Measurements from ENCODE around the gene CTSW.
"Not testable (repeated sequence)": the region's sequence is repeated elsewhere in the genome, so short reads cannot be mapped to it uniquely, and the experiment has no call there.

The CTSW gene

GRCh38 chr11:65886826-65887722 lies 7.4 kb downstream of the CTSW start:
- no peak for DNase-seq (ENCODE audit: low read depth)

- DNase-seq (ENCODE audit: low read depth), result no peak
These were observed 8.1 kb downstream of the CTSW start for GRCh38 chr11:65887723-65888162.

DNA sequence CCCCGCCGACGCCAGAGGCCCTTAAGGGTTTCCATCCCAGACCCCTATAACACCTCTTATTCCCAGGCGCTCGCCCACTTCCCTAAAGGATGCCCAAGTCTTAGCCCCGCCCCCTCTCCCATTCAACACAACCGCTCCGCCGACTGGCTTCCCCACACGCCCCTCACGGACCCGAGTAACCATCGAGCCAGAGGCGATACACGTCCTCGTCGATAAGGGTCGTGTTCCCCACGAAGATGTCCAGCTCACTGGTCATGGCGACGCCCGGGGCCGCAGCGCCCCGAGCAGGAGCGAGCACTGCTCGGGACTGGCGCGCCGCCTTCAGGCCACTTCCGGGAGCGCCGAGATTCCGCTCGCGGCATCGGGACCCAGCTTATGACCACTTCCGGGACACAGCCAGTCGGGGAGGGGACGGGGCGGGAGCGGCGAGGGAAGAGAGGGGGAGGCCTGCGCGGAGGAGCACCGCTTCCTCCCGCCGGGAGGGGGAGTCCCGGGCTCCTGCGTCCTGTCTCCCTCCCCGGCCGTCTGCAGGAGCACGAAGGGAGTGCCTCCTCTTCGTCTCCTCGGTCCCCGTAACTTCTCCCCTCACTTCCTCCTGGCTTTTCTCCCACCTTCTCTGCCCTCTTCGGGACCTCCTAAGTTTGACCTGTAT lies 8.7 kb downstream of the CTSW start, which contains the start of gene FIBP:
Gene FIBP (minus strand): TSS at position 309 of the 652 bp plus-strand sequence. CDS start 53 bp downstream, at position 256.
- DNase-seq (ENCODE audit: low read depth), result peak; percentile 92

DNA sequence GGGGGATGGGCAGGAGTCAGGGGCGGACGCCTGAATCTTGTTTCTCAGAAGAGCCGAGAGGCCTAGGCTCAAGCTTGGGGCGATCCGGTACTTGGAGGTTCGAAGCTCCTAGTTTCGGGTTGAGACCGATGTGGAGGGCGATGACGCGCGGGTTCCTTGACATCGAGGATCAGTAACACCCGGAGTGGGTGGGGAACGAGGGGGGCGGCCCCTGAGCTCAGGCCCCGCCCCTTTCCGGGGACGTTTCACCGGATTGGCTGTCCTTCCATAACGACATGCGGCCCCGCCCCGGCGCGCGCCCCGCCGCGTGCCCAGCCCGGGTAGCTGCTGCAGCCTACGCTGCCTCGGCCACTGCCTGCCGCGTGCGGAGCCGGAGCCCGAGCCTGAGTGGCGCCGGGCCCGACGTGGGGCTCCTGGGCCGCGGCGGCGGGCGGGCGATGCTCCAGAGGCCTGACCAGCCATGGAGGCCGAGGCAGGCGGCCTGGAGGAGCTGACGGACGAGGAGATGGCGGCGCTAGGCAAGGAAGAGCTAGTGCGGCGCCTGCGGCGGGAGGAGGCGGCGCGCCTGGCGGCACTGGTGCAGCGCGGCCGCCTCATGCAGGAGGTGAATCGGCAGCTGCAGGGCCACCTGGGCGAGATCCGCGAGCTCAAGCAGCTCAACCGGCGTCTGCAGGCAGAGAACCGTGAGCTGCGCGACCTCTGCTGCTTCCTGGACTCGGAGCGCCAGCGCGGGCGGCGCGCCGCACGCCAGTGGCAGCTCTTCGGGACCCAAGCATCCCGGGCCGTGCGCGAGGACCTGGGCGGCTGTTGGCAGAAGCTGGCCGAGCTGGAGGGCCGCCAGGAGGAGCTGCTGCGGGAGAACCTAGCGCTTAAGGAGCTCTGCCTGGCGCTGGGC lies 10.9 kb downstream of the CTSW start, which contains the start of gene CCDC85B:
Gene CCDC85B (plus strand): TSS at position 350 of the 895 bp plus-strand sequence. CDS start 111 bp downstream, at position 461.
- DNase-seq (ENCODE audit: low read depth), result peak; percentile 98

DNA sequence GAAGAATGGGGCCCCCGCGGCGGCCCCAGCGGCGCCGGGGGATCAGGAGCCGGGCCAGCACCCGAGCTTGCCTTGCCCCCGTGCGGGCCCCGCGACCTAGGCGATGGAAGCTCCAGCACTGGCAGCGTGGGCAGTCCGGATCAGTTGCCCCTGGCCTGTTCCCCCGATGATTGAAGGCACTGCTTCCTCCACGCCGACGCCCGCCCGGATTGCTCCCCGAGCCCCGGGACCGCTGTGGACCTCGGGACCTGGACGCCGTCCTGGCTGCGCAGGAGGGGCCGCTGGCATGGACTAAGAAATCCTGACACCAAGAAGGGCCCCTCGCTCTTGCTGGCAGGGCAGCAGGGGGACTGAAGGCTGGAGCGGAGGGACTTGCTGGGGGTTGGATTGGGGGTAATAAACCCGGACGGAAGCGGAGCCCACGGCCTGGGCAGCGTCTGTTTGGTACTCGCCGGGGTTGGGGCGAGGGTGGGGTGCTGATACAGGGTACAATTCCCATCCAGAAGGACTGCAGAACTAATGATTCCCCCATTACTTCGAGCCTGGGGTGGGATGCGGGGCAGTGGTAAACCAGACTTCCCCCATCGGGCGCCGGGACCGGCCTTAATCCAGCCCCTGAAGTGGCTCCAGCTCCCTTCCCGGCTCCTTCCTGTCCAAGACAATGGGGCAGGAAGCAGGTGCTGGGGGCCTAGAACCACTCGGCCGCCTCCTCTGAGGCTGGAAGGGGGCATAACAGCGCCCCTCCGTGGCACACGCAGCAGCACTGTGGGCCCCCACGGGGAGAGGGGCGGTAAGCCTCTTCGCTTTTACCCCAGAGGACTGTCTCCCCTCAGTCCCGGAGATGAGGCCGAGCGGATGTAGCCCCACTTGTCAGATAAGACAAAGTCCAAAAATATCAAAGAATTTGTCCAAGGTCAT lies 11.8 kb downstream of the CTSW start:
- DNase-seq (ENCODE audit: low read depth), result no peak

DNA sequence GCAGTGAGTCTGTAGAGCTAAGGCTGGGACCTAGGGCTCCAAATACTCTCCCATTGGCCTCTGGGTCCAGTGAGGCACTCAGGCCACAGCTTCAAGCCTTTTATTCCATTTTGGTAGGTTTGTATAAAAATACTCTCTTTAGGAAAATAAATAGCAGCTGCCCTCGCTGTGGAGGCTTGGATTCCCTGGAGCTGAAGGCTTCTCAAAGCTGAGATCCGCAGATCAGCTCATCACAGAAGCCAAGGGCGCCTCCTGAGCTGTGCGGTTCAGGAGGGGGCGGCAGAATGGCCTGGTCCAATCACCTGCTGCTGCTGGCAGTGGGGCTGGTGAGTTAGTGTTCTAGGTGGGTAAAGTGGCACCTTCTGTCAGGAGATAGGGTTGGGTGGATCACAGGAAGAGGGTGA lies 12.5 kb downstream of the CTSW start:
- not testable (repeated sequence) for DNase-seq (ENCODE audit: low read depth)

DNA sequence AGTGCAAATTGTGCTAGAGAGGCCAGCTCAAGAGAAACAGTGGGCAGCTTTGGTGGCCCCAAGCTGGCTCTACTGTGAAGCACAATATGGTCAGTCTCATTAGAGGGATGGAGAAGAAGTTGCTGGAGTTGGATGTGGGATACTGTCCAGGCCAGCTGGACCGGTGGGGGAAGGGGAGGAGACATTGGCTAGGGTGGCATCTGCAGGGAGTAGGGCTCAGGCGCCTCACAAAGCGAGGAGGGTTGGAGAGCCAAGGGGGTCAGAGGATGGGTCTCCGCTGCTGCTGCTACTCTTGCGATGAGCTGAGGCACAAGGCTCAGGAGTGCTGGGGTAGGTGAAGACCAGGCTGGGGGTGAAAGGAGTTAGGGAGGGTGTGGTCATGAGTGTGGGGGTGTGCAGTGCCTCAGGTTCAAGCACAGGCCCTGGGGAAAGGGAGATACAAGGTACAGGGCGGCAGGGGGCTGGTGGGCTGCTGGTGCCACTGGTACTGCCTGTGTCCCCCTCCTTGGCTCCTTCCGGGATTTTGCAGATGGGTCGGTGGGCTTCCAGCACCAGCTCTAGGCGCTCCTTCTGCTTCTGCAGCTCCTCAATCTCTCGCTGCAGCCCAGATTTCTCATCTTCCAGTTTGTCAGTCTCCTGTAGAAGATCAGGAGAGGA lies 13.2 kb downstream of the CTSW start:
- DNase-seq (ENCODE audit: low read depth), result no peak

DNA sequence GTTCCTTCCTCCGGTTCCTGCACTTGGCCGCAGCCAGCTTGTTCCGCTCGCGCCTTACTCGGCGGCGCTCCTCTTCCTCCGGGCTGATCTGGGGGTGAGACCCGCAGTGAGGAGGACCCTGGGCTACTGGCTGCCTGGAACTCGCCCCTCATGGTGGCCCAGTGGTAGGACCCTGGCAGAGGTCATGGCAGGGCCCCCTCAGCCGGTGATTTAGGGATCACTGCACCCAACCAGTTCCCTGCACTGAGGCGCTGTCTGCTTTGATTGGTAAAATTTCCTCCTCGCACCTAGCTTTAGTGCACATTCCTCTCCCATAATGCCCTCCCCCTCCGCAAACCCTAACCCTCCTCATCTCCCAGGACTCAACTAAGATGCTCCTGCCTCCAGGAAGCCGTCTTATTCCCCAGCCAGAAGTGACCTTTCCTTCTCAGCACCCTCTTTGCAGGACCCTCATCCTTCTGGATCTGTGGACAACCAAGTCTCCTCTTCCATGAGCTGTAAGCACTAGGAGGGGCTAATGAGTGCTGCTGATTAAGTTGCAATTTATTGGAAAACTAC lies 14.5 kb downstream of the CTSW start:
- no peak for DNase-seq (ENCODE audit: low read depth)

DNA sequence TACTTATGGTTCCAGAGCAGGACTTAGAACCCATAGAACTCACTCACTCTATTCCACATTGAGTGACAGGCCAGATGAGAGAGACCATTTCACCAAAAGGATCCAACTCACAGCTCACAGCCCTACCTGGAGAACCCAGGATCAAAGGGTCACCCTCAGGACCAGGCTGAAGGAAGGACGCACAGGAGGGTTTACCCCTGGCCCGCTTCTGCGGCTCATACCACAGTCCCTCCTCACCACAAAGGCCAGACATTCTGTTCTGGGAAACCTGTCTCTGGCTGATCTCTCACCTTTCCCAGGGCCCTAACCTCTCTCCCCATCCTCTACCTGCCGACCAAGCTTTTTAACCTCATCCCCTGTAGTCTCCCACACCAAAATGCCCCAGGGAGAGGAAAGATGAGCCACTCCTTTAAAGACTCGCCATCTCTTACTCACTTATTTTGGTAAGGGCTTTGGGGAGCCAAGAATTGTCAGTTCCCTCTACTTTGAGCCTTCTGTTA lies 15.9 kb downstream of the CTSW start:
- no peak for DNase-seq (ENCODE audit: low read depth)

DNA sequence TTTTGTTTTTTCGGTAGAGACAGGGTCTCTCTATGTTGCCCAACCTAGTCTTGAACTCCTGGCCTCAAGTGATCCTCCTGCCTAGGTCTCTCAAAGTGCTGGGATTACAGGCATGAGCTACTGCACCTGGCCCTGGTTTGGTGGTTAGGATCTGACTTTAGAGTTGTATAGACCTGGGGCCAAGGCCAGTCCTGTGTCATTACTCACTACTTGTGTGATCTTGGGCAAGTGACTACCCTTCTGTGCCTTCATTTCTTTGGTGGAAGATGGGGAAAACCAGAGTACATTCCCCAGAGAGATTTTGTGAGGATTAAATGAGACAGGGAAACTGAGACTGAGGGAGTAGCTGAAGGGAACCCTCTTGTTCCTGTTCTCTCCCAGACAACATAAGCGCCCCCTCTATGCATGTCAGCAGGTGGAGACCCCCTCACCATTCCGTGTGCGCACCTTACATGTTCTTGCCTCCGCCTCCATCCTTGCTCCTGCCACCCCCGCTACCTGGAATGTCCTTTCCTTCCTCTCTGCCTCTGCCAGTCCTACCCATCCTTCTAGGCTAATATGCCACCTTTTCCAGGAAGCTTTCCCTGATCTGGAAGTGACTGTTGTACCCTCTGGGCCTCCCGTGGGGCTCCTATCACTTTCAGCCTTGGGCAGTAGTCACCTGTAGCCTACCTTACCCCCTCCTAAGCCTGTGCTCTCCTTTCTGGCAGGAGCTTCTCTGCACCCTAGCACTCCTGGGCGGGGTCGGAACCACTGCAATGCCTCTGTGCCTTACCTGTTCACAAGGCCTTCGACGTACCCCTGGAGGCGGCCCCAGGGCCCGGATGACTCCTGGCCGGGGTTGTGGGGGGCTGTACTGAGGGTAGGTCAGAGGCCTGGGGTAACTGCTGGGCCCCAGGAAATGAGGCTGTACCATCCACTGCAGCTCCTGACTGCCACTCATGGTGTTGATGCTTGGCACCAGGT lies 16.7 kb downstream of the CTSW start:
- no peak for DNase-seq (ENCODE audit: low read depth)

GRCh38 chr11:65897020-65897471 lies 17.4 kb downstream of the CTSW start:
- DNase-seq (ENCODE audit: low read depth), result no peak

GRCh38 chr11:65898656-65899355 lies 19.2 kb downstream of the CTSW start:
- no peak for DNase-seq (ENCODE audit: low read depth)

DNA sequence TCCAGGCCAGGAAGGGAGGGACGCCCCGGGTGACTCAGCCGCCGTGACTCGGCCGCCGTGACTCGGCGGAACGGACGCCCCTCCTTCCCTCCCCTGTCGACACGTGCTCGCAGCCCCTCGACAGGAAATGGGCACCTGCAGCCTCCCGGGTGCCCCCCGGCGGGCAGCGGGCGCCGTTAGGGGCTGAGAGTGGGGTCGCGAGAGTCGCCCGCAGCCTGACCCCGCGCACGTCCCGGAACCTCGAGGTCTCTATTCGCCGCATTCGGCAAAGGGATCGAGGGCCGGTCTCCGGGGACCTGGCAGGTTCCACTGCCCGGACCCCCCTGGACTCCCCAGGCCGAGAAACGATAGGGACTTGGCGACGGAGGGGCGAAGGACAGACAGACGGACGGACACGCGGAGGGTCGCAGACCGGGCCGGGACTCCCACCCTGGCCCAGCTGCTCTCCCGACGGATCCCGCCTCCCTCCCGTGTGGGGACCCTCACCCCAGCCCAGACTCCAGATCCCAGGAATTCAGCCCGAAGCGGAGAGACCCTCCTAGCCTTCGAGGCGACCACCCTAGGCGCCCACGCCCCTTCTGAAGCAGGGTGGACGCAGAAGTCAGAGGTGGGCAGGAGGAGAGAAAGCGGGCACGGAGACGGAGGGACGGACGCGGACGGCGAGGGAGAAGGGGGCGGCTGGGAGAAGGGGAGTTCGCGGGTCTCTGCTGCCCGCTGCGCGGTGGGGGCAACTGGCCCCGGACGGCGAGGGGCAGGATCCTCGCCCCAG lies 19.9 kb downstream of the CTSW start:
- no peak for DNase-seq (ENCODE audit: low read depth)

- peak; percentile 87 for DNase-seq (ENCODE audit: low read depth)
These were observed 20.7 kb downstream of the CTSW start, which contains the start of gene FOSL1 for GRCh38 chr11:65900125-65900898. Gene FOSL1 (minus strand): TSS chr11:65900388. CDS start chr11:65900339, 49 bp downstream.

DNA sequence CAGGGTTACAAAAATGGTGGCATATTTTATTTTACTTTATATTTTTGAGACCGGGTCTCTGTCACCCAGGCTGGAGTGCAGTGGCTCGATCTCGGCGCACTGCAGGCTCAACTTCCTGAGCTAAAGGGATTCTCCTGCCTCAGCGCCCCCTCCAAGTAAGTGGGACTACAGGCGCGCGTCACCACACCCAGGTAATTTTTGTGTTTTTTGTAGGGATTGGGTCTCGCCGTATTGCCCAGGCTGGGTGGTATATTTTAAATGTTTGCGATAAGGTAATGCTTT lies 21.2 kb downstream of the CTSW start:
- no peak for DNase-seq (ENCODE audit: low read depth)

DNA sequence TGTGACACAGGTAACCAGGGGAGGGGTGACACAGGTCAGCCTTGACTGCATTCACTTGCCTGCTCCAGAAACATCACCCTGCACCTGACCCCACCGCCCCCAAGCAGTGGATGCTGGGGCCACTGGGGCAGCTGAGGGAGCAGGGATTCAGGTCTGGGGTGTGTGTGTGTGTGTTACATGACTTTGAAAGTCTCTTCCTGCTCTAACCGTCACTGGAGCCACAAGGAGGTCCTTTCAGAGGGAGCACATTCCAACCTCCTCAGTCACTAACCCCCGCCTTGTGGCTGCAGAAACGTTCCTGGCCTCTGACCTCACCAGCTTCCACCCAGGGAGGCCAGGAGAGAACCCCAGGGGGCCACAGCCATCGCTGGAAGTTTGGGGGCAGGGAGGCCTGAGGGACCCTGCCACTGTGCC lies 23.4 kb downstream of the CTSW start:
- no peak for DNase-seq (ENCODE audit: low read depth)
